ENCODE results near the gene CREB3L1. TPM values are rescaled to one million over a fixed set of nuclear protein-coding genes. Genes with fewer than 3 reads are reported as not detected.
A peak's percentile ranks its signal among the peaks of the same experiment; 100 is the strongest.

Gene CREB3L1
- total RNA-seq, 4 donors from 2014 or later, result 0.81 to 5.2 (median 1.7) TPM

- no peak for TF ChIP-seq POLR2A (IDR thresholded peaks at IDR 0.05)
- TF ChIP-seq, protein P1, sequence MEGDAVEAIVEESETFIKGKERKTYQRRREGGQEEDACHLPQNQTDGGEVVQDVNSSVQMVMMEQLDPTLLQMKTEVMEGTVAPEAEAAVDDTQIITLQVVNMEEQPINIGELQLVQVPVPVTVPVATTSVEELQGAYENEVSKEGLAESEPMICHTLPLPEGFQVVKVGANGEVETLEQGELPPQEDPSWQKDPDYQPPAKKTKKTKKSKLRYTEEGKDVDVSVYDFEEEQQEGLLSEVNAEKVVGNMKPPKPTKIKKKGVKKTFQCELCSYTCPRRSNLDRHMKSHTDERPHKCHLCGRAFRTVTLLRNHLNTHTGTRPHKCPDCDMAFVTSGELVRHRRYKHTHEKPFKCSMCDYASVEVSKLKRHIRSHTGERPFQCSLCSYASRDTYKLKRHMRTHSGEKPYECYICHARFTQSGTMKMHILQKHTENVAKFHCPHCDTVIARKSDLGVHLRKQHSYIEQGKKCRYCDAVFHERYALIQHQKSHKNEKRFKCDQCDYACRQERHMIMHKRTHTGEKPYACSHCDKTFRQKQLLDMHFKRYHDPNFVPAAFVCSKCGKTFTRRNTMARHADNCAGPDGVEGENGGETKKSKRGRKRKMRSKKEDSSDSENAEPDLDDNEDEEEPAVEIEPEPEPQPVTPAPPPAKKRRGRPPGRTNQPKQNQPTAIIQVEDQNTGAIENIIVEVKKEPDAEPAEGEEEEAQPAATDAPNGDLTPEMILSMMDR (IDR thresholded peaks at IDR 0.05), result peak in 3 of 4 experiments; percentile 26 to 57 (median 28)
- peaks cover 0 to 62% (median 36%) of the 10 kb centered on the region in 3 donors for H3K4me1 ChIP-seq
- 32 to 39% methylated on average over 2 to 3 of the region's 22 CpGs for WGBS, 2 donors (ENCODE audit: low coverage in 1 of 2)
These were observed 1.1 kb downstream of the CREB3L1 start for GRCh38 chr11:46278387-46279125.

GRCh38 chr11:46279126-46280099 lies 2.0 kb downstream of the CREB3L1 start:
- peak; percentile 42 for ATAC-seq
- Histone ChIP-seq H3K9me3 (no peaks in the 10 kb centered on the region), H3K36me3 (no peaks in the 10 kb centered on the region), H3K4me1 (peaks cover 0 to 54% (median 31%) of the 10 kb centered on the region in 3 donors), H3K4me3 (peak overlapping the region in 1 of 2 donors; percentile 64), H3K27me3 (peaks cover 66% of the 10 kb centered on the region), H3K27ac (peak overlapping the region in 3 of 4 donors; percentile 31 to 80 (median 67))
- WGBS, 2 donors (ENCODE audit: low coverage in 1 of 2), result 43 to 58% methylated on average over 5 to 8 of the region's 15 CpGs
- no peak for TF ChIP-seq POLR2AphosphoS5 (IDR thresholded peaks at IDR 0.05)
- TF ChIP-seq POLR2A (IDR thresholded peaks at IDR 0.05), result no peak
- TF ChIP-seq EP300 (IDR thresholded peaks at IDR 0.05), result no peak
- TF ChIP-seq, protein P1 (IDR thresholded peaks at IDR 0.05), result no peak

More at GRCh38 chr11:46278387-46279125, 1.1 kb downstream of the CREB3L1 start:
- H3K9me3 ChIP-seq, result no peaks in the 10 kb centered on the region
- peak overlapping the region in 3 of 4 donors; percentile 31 to 80 (median 67) for H3K27ac ChIP-seq
- H3K27me3 ChIP-seq, result peaks cover 61% of the 10 kb centered on the region
- no peak for ATAC-seq
- H3K4me3 ChIP-seq, result peak overlapping the region; percentile 11 to 64
- no peaks in the 10 kb centered on the region for H3K36me3 ChIP-seq

GRCh38 chr11:46280706-46281105 lies 3.2 kb downstream of the CREB3L1 start:
- TF ChIP-seq EP300 (IDR thresholded peaks at IDR 0.05) (no peak), POLR2AphosphoS5 (IDR thresholded peaks at IDR 0.05) (no peak), POLR2A (IDR thresholded peaks at IDR 0.05) (no peak)
- TF ChIP-seq, protein P1 (IDR thresholded peaks at IDR 0.05), result no peak
- peak overlapping the region in 3 of 4 donors; percentile 24 to 57 (median 38) for H3K27ac ChIP-seq
- ATAC-seq, result no peak

DNA sequence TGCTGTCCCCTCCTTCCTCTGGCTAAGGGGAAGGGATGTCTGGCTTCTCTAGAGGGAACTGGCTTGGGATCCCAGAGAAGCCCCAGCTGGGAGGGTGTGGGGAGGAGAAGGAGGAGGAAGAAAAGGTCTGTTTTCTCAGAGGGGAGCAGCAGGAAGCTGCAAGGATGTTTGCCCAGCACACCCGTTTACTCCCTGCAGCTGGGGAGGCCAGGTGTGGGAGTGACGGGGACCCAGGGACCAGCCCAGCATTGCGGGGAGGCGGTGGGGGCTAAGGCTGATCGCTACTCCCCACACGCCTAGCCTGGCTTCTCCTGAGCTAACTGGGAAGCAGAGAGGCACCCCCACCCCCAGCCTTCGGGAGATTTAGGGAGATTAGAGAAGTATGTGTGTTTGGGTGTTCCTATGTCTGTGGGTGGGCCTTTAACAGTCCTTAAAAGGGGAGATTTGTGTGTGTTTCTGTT lies 3.9 kb downstream of the CREB3L1 start:
- no peak for ATAC-seq
- H3K4me1 ChIP-seq, result peaks cover 0 to 47% (median 27%) of the 10 kb centered on the region in 3 donors
- TF ChIP-seq, protein P1 (IDR thresholded peaks at IDR 0.05), result no peak
- TF ChIP-seq POLR2A (IDR thresholded peaks at IDR 0.05), result no peak

More at GRCh38 chr11:46280706-46281105, 3.2 kb downstream of the CREB3L1 start:
- Histone ChIP-seq H3K36me3 (no peaks in the 10 kb centered on the region), H3K4me1 (peaks cover 0 to 47% (median 31%) of the 10 kb centered on the region in 3 donors), H3K27me3 (peaks cover 53% of the 10 kb centered on the region), H3K9me3 (no peaks in the 10 kb centered on the region), H3K4me3 (no peak overlapping the region)
- 59 to 63% methylated on average over 3 to 5 of the region's 5 CpGs for WGBS, 2 donors (ENCODE audit: low coverage in 1 of 2)

More for the DNA sequence above, 3.9 kb downstream of the CREB3L1 start:
- no peaks in the 10 kb centered on the region for H3K9me3 ChIP-seq
- H3K36me3 ChIP-seq, result no peaks in the 10 kb centered on the region
- H3K27ac ChIP-seq, result peak overlapping the region in 3 of 4 donors; percentile 38 to 64 (median 57)
- 20% methylated on average over 1 of the region's 7 CpGs; no CpG with 5 or more reads in 1 of the 2 donors for WGBS, 2 donors (ENCODE audit: low coverage in 1 of 2)
- no peak overlapping the region for H3K4me3 ChIP-seq
- peaks cover 46% of the 10 kb centered on the region for H3K27me3 ChIP-seq

Measured in gastroesophageal sphincter (tissue), 4 donors.